ENCODE measurements around the gene KIRREL3.

DNA sequence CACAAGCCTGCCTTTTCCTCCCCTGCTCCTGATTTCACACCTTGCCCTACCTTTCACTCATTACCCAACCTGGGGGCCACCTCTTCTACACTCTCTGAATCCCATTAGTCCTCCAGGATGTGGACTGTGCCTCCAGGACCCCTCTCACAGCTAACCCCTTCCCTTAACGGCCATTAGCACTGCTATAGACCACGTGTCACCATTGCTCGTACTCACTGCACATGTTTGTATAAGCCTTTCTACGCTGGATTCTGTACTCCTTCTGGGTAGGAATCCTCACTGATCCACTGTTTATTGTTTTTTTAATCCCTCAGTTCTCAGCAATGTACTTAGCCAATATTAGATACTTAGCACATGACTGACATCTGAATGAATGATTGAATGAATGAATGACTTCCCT lies 40.9 kb downstream of the KIRREL3 start:
- TF ChIP-seq CTCF (IDR thresholded peaks at IDR 0.05; ENCODE audit: insufficient read depth, low read length, poor library complexity, severe bottlenecking) (no peak), EZH2phosphoT487 (conservative IDR thresholded peaks at IDR 0.05; ENCODE audit: low read length) (no peak)

Measured in SU-DHL-6 (cell line).